HepG2 (cell line): ENCODE results near the gene TBC1D14. TPM values are rescaled to one million over a fixed set of nuclear protein-coding genes. Genes with fewer than 3 reads are reported as not detected.
A peak's percentile ranks its signal among the peaks of the same experiment; 100 is the strongest.

Experiments
- CENPX ChIP-seq: sonication (generic); formaldehyde crosslinking; IDR thresholded peaks from 2 replicates; pipeline ENCODE4 v1.9.0; 2021; ENCODE audit warnings: mild to moderate bottlenecking, missing genetic modification reagents, moderate library complexity
- EP300 ChIP-seq, 3 experiments: sonication (generic) in 1 of 3; formaldehyde crosslinking in 1 of 3; IDR thresholded peaks; 2 replicates each; pipeline versions ENCODE4 v1.5.1 to v1.6.1; 2011 to 2020; ENCODE audit warnings: low read depth in 2 of 3, low read length in 2 of 3, borderline replicate concordance in 1 of 3, improper control_type of control experiment in 1 of 3, mild to moderate bottlenecking in 1 of 3, missing genetic modification reagents in 1 of 3, moderate library complexity in 1 of 3
- ETS1 ChIP-seq: sonication (generic); formaldehyde crosslinking; IDR thresholded peaks from 2 replicates; pipeline ENCODE4 v1.4.0; 2020; ENCODE audit warnings: missing genetic modification reagents
- FOSL2 ChIP-seq: sonication (generic); formaldehyde crosslinking; IDR thresholded peaks from 2 replicates; pipeline ENCODE4 v1.4.0; 2020; ENCODE audit warnings: missing genetic modification reagents
- FOXK2 ChIP-seq: fragments of 450-650 bp; IDR thresholded peaks from 2 replicates; pipeline ENCODE4 v1.6.1; 2016
- GABPB1 ChIP-seq: IDR thresholded peaks from 2 replicates; pipeline ENCODE4 v1.6.1; 2016; ENCODE audit warnings: mild to moderate bottlenecking, missing genetic modification reagents, moderate library complexity, missing compliant biosample characterization
- IKZF1 ChIP-seq: fragments of 450-650 bp; IDR thresholded peaks from 2 replicates; pipeline ENCODE4 v1.7.1; 2016
- NPAS2 ChIP-seq: sonication (generic); formaldehyde crosslinking; IDR thresholded peaks from 2 replicates; pipeline ENCODE4 v1.8.0; 2022; ENCODE audit warnings: mild to moderate bottlenecking, missing genetic modification reagents, borderline replicate concordance
- PLRG1 ChIP-seq: fragments of 450-650 bp; conservative IDR thresholded peaks from 2 replicates; pipeline ENCODE4 v1.6.1; 2016
- SNRNP70 ChIP-seq: fragments of 200-400 bp; formaldehyde crosslinking; IDR thresholded peaks from 2 replicates; pipeline ENCODE4 v1.6.1; 2017; ENCODE audit warnings: mild to moderate bottlenecking, low read depth, low read length, moderate library complexity
- SOX5 ChIP-seq: IDR thresholded peaks from 2 replicates; pipeline ENCODE4 v1.6.1; 2016; ENCODE audit warnings: borderline replicate concordance
- SRF ChIP-seq: IDR thresholded peaks from 2 replicates; pipeline ENCODE4 v1.6.1; 2011; ENCODE audit warnings: mild to moderate bottlenecking, low read depth, low read length, moderate library complexity
- TBX3 ChIP-seq: fragments of 450-650 bp; IDR thresholded peaks from 2 replicates; pipeline ENCODE4 v1.6.1; 2017; ENCODE audit warnings: antibody characterized with exemption, mild to moderate bottlenecking, inconsistent platforms, borderline replicate concordance
- USF2 ChIP-seq, 2 experiments: sonication (generic) in 1 of 2; formaldehyde crosslinking in 1 of 2; IDR thresholded peaks; 2 replicates each; pipeline versions ENCODE4 v1.5.1 to v1.6.1; 2011 to 2020; ENCODE audit warnings: borderline replicate concordance in 1 of 2, low read depth in 1 of 2, low read length in 1 of 2, mild to moderate bottlenecking in 1 of 2, missing genetic modification reagents in 1 of 2, moderate library complexity in 1 of 2
- ZBTB7A ChIP-seq: sonication (generic); formaldehyde crosslinking; IDR thresholded peaks from 2 replicates; pipeline ENCODE4 v1.8.0; 2022; ENCODE audit warnings: mild to moderate bottlenecking, missing genetic modification reagents
- ZFP90 ChIP-seq: sonication (generic); formaldehyde crosslinking; IDR thresholded peaks from 2 replicates; pipeline ENCODE4 v1.8.0; 2022; ENCODE audit warnings: missing genetic modification reagents, mild to moderate bottlenecking, inconsistent platforms, borderline replicate concordance
- ZFX ChIP-seq: sonication (generic); formaldehyde crosslinking; IDR thresholded peaks from 2 replicates; pipeline ENCODE4 v1.4.0; 2020; ENCODE audit warnings: mild to moderate bottlenecking, low read depth, missing genetic modification reagents, moderate library complexity
- ZMYM2 ChIP-seq: sonication (generic); formaldehyde crosslinking; IDR thresholded peaks from 2 replicates; pipeline ENCODE4 v1.8.0; 2022; ENCODE audit warnings: mild to moderate bottlenecking, missing genetic modification reagents
- ZNF235 ChIP-seq: sonication (generic); formaldehyde crosslinking; IDR thresholded peaks from 2 replicates; pipeline ENCODE4 v1.8.1; 2023; ENCODE audit warnings: mild to moderate bottlenecking, missing genetic modification reagents, borderline replicate concordance
- ZNF282 ChIP-seq: fragments of 450-650 bp; IDR thresholded peaks from 2 replicates; pipeline ENCODE4 v1.6.1; 2018; ENCODE audit not compliant: partially characterized antibody
- ZNF44 ChIP-seq: sonication (generic); formaldehyde crosslinking; IDR thresholded peaks from 2 replicates; pipeline ENCODE4 v1.5.1; 2020; ENCODE audit warnings: mild to moderate bottlenecking, missing genetic modification reagents
- ZNF589 ChIP-seq: sonication (generic); formaldehyde crosslinking; conservative IDR thresholded peaks from 2 replicates; pipeline ENCODE4 v1.8.0; 2022; ENCODE audit warnings: mild to moderate bottlenecking, moderate library complexity, missing genetic modification reagents
- ZNF772 ChIP-seq: sonication (generic); formaldehyde crosslinking; IDR thresholded peaks from 2 replicates; pipeline ENCODE4 v1.5.0; 2020; ENCODE audit warnings: mild to moderate bottlenecking, missing genetic modification reagents
- ZNF839 ChIP-seq: sonication (generic); formaldehyde crosslinking; IDR thresholded peaks from 2 replicates; pipeline ENCODE4 v1.4.0; 2020; ENCODE audit warnings: missing genetic modification reagents, mild to moderate bottlenecking, borderline replicate concordance
- ZSCAN31 ChIP-seq: sonication (generic); formaldehyde crosslinking; IDR thresholded peaks from 2 replicates; pipeline ENCODE4 v1.5.0; 2020; ENCODE audit warnings: low read depth, mild to moderate bottlenecking, missing genetic modification reagents
- polyA plus RNA-seq, 8 experiments: library from polyadenylated mRNA; depleted of rRNA in 3 of 8; stranded (reverse) in 7 of 8; unstranded in 1 of 8; fragments of >200 nt; fragmentation: Illumina TruSeq in 4 of 8; extraction: Trizol in 4 of 8; gene quantifications; 2 replicates each; pipeline versions ENCODE4 v1.2.1 to v1.2.3, GENCODE V29; 2011 to 2016; ENCODE audit warnings: low read depth in 4 of 8, missing spikeins in 1 of 8, mixed read lengths in 1 of 8; ENCODE audit not compliant: insufficient read depth in 1 of 8
- total RNA-seq, 5 experiments: library from RNA; depleted of rRNA; stranded (reverse); fragments of >200 nt; fragmentation: Illumina TruSeq; extraction: Trizol; gene quantifications; 2 replicates each; pipeline ENCODE4 v1.2.3, GENCODE V29; 2016; ENCODE audit warnings: low read depth in 1 of 5
- TF ChIP-seq, protein P1 (sequence below): sonication (generic); formaldehyde crosslinking; conservative IDR thresholded peaks from 2 replicates; pipeline ENCODE4 v1.4.0; 2020; ENCODE audit warnings: missing genetic modification reagents

TBC1D14 gene
- total and polyA plus RNA-seq, 2 of the 13 experiments (the other 11 are each of a cell fraction or from before 2014, with no cell fraction given): 29.5 to 46.5 TPM

DNA sequence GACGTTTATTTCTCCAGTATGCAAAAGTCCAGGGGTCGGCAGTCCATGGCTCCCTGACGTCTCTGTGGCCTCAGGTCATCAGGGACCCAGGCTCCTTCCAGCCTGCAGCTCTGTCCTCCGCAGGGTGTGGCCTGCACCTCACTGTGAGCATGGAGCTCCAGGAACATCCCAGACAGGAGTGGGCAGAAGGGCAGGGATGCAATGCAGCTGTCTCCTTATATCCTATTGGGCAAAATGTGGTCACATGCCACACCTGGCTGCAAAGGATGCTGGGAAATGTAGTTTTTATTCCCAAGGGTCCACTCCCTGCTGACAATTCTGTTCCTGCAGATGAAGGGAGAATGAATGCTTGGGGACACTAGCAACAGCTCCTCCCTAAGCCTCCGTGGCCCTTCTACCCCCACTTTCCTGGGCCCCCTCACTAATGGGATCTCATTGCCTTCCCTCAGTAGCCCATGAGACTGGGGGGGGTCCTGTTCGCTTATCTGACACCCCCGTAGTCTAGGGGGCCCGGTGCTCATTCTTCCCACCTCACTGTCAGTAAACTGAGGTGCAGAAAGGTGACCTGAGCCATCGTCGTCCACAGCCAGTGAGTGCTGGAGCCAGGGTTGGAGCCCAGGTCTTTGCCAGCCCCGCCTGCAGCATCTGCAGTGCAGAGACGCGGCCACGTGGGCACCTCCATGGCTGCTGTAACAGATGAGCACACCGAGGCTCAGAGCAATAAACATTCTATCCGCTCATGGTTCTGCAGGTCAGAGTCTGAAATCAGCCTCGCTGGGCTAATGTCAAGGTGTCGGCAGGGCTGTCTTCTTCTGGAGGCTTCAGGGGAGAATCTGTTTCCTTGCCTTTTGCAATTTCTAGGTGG, 164.1 kb downstream of the TBC1D14 start (continued):
- TF ChIP-seq ETS1 (no peak), IKZF1 (no peak), CENPX (CRISPR knock-in tag) (no peak), ZNF235 (CRISPR knock-in tag) (no peak), USF2 (IDR thresholded peaks at IDR 0.05; ENCODE audit: low read depth, low read length) (peak; percentile 97), USF2 (CRISPR knock-in tag; IDR thresholded peaks at IDR 0.05; ENCODE audit: borderline replicate concordance) (peak; percentile 97; the same call in 1 of the 2 replicates), EP300 (IDR thresholded peaks at IDR 0.05; ENCODE audit: low read depth in 2 of 2, low read length in 2 of 2) (no peak), EP300 (CRISPR knock-in tag; IDR thresholded peaks at IDR 0.05; ENCODE audit: borderline replicate concordance) (no peak), SRF (no peak), SNRNP70 (no peak), ZNF282 (no peak), PLRG1 (no peak), FOXK2 (no peak), ZFP90 (CRISPR knock-in tag) (no peak), ZNF589 (CRISPR knock-in tag) (no peak), SOX5 (CRISPR knock-in tag) (no peak), GABPB1 (CRISPR knock-in tag) (peak; percentile 30; the same call in 1 of the 2 replicates), ZNF772 (no peak), NPAS2 (CRISPR knock-in tag) (no peak), ZNF839 (CRISPR knock-in tag) (no peak), ZSCAN31 (CRISPR knock-in tag) (no peak), ZMYM2 (CRISPR knock-in tag) (no peak), TBX3 (no peak), FOSL2 (CRISPR knock-in tag) (no peak), ZNF44 (CRISPR knock-in tag) (no peak), ZFX (CRISPR knock-in tag) (peak; percentile 22; the same call in 1 of the 2 replicates), ZBTB7A (CRISPR knock-in tag) (no peak)
- TF ChIP-seq, protein P1, sequence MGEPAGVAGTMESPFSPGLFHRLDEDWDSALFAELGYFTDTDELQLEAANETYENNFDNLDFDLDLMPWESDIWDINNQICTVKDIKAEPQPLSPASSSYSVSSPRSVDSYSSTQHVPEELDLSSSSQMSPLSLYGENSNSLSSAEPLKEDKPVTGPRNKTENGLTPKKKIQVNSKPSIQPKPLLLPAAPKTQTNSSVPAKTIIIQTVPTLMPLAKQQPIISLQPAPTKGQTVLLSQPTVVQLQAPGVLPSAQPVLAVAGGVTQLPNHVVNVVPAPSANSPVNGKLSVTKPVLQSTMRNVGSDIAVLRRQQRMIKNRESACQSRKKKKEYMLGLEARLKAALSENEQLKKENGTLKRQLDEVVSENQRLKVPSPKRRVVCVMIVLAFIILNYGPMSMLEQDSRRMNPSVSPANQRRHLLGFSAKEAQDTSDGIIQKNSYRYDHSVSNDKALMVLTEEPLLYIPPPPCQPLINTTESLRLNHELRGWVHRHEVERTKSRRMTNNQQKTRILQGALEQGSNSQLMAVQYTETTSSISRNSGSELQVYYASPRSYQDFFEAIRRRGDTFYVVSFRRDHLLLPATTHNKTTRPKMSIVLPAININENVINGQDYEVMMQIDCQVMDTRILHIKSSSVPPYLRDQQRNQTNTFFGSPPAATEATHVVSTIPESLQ: no peak
